GM19023 (cell line): ENCODE measurements around the gene FBLN7.

Experiments used
- ATAC-seq: cut with Tn5 transposase; IDR thresholded peaks from one replicate; pipeline ENCODE4 v1.9.1; 2021; ENCODE audit warnings: mild to moderate bottlenecking, moderate library complexity; ENCODE audit not compliant: unreplicated experiment

Gene FBLN7

GRCh38 chr2:112156152-112156986 lies 18.2 kb downstream of the FBLN7 start:
- ATAC-seq, result no peak

GRCh38 chr2:112157472-112157871 lies 19.3 kb downstream of the FBLN7 start:
- ATAC-seq, result no peak

GRCh38 chr2:112159454-112159921 lies 21.3 kb downstream of the FBLN7 start:
- ATAC-seq, result no peak

- no peak for ATAC-seq
Observed at GRCh38 chr2:112160283-112161250, 22.4 kb downstream of the FBLN7 start.

- ATAC-seq, result no peak
Observed at GRCh38 chr2:112161431-112162145, 23.4 kb downstream of the FBLN7 start.

- ATAC-seq, result no peak
Observed at GRCh38 chr2:112162341-112162740, 24.2 kb downstream of the FBLN7 start.

- ATAC-seq, result no peak
Observed at GRCh38 chr2:112162956-112163355, 24.8 kb downstream of the FBLN7 start.

- no peak for ATAC-seq
Observed at GRCh38 chr2:112163541-112163981, 25.4 kb downstream of the FBLN7 start.

GRCh38 chr2:112164876-112165275 lies 26.7 kb downstream of the FBLN7 start:
- ATAC-seq, result no peak

GRCh38 chr2:112165296-112165695 lies 27.1 kb downstream of the FBLN7 start:
- no peak for ATAC-seq

- ATAC-seq, result no peak
Observed at GRCh38 chr2:112166806-112167499, 28.8 kb downstream of the FBLN7 start.

GRCh38 chr2:112168422-112169124 lies 30.4 kb downstream of the FBLN7 start:
- ATAC-seq, result no peak

- ATAC-seq, result no peak
Observed at GRCh38 chr2:112170495-112170894, 32.3 kb downstream of the FBLN7 start.

- no peak for ATAC-seq
Observed at GRCh38 chr2:112173646-112174319, 35.6 kb downstream of the FBLN7 start.

- no peak for ATAC-seq
Observed at GRCh38 chr2:112174383-112174782, 36.2 kb downstream of the FBLN7 start.

- no peak for ATAC-seq
Observed at GRCh38 chr2:112175333-112175732, 37.1 kb downstream of the FBLN7 start.

- ATAC-seq, result no peak
Observed at GRCh38 chr2:112175958-112176573, 37.9 kb downstream of the FBLN7 start.

- ATAC-seq, result no peak
Observed at GRCh38 chr2:112181571-112182290, 43.5 kb downstream of the FBLN7 start.
